ENCODE measurements around the gene R3HDM1. TPM values are rescaled to one million over a fixed set of nuclear protein-coding genes. Genes with fewer than 3 reads are reported as not detected.

The R3HDM1 gene
- total and polyA plus RNA-seq, 2 of the 4 experiments (the other 2 are of a cell fraction), result 5.9 to 38.1 TPM

GRCh38 chr2:135590619-135591260 lies 59.5 kb downstream of the R3HDM1 start:
- 0 out of 2 replicates have a peak, but pooled peaks cover 3% of the 10 kb centered on the region for H3K9me1 ChIP-seq (ENCODE audit: insufficient read depth, low read length)

More at GRCh38 chr2:135590619-135591260, 59.5 kb downstream of the R3HDM1 start:
- Histone ChIP-seq H2AK9ac (replicated peaks; ENCODE audit: low read depth, low read length, poor library complexity) (no peak overlapping the region), H2AFZ (replicated peaks; ENCODE audit: low read length, poor library complexity) (no peak overlapping the region), H2AK5ac (ENCODE audit: low read depth, low read length) (no peak overlapping the region), H2BK15ac (ENCODE audit: low read depth, low read length) (no peak overlapping the region), H3K4ac (ENCODE audit: low read depth, low read length) (no peak overlapping the region), H4K91ac (ENCODE audit: insufficient read depth, low read depth, low read length) (no peak overlapping the region), H3K18ac (ENCODE audit: low read depth, low read length) (no peak overlapping the region), H3K9ac (ENCODE audit: low read depth, low read length) (no peak overlapping the region), H3K27ac (ENCODE audit: insufficient read depth, low read length) (no peak overlapping the region), H3K4me1 (ENCODE audit: control insufficient read depth, insufficient read depth, low read length) (peaks cover 5% of the 10 kb centered on the region), H2BK20ac (ENCODE audit: low read depth, low read length) (no peak overlapping the region), H3K9me3 (ENCODE audit: control insufficient read depth, insufficient read depth, low read length) (peaks cover 2% of the 10 kb centered on the region; the same call in 1 of the 2 replicates), H3K14ac (replicated peaks; ENCODE audit: low read depth, low read length) (no peak overlapping the region), H2BK120ac (ENCODE audit: low read depth, low read length) (no peak overlapping the region), H3K4me2 (ENCODE audit: low read depth, low read length) (no peak overlapping the region), H3K79me1 (ENCODE audit: low read depth in 1 of 2, low read length in 2 of 2) (peaks cover 5 to 10% of the 10 kb centered on the region in 2 experiments; a peak in 3 of 4 replicates), H3K36me3 (ENCODE audit: control insufficient read depth, insufficient read depth, low read length) (no peaks in the 10 kb centered on the region), H3K27me3 (ENCODE audit: control insufficient read depth, insufficient read depth, low read length) (no peaks in the 10 kb centered on the region), H2BK5ac (ENCODE audit: low read depth, low read length, poor library complexity, severe bottlenecking) (no peak overlapping the region), H3K23ac (ENCODE audit: low read depth, low read length) (no peak overlapping the region), H3K4me3 (ENCODE audit: insufficient read depth, low read depth, low read length) (no peak overlapping the region), H4K20me1 (ENCODE audit: insufficient read depth, low read length) (no peaks in the 10 kb centered on the region; the same call in 1 of the 2 replicates), H4K5ac (ENCODE audit: low read depth, low read length) (no peak overlapping the region), H3K56ac (ENCODE audit: extremely low read depth, insufficient read depth, low read length) (no peak overlapping the region), H4K8ac (ENCODE audit: low read depth in 2 of 2, low read length in 2 of 2) (no peak overlapping the region)
- no CpG with 5 or more reads among the region's 2 CpGs for WGBS, 2 experiments (ENCODE audit: extremely low coverage in 2 of 2, insufficient read length in 1 of 2)
- ATAC-seq (ENCODE audit: low read depth) (no peak), DNase-seq (no peak)
- ChIA-PET POLR2A (ENCODE audit: unreplicated experiment) (no interaction called here), CTCF (interaction anchor here (0.6 kb wide), 1 partner anchor 588 kb away, joined by 3 read pairs; no protein-coding TSS in a partner anchor)
- dilution Hi-C loops (cut with HindIII; ENCODE audit: low sequenced_read_pairs, unreplicated experiment), result no loop called here
- intact Hi-C loops (cut with micrococcal nuclease), result no loop called here
- TF ChIP-seq NFE2L2 (IDR thresholded peaks at IDR 0.05; ENCODE audit: low read depth, low read length) (no peak), SMC3 (IDR thresholded peaks at IDR 0.05; ENCODE audit: low read depth, low read length) (no peak), CEBPB (IDR thresholded peaks at IDR 0.05; ENCODE audit: low read depth, low read length) (no peak), RAD21 (IDR thresholded peaks at IDR 0.05; ENCODE audit: low read length) (no peak), CTCF (conservative IDR thresholded peaks at IDR 0.05; ENCODE audit: low read depth, low read length) (no peak), USF2 (IDR thresholded peaks at IDR 0.05; ENCODE audit: low read depth, low read length) (no peak), BHLHE40 (IDR thresholded peaks at IDR 0.05; ENCODE audit: low read depth, low read length) (no peak), MAFK (IDR thresholded peaks at IDR 0.05; ENCODE audit: low read depth, low read length) (no peak), MAZ (IDR thresholded peaks at IDR 0.05; ENCODE audit: borderline replicate concordance, low read depth, low read length) (no peak), POLR2A (IDR thresholded peaks at IDR 0.05; ENCODE audit: low read depth, low read length) (no peak)
- in situ Hi-C loops (cut with MboI; ENCODE audit: low sequenced_read_pairs), result no loop called here
- BruUV-seq (replicated peaks), result no TSS peak
